Activated naive CD4-positive, alpha-beta T cell treated with anti-CD3 and anti-CD28 coated beads, Interleukin-2, amount 50 U/mL, for 16 hours (primary cell): ENCODE results near the gene CDIP1.
"Not testable (repeated sequence)": the region's sequence is repeated elsewhere in the genome, so short reads cannot be mapped to it uniquely, and the experiment has no call there.

Experiments
- DNase-seq: peaks from one replicate; pipeline ENCODE4 v3.0.0-alpha.2; 2020

CDIP1 gene

GRCh38 chr16:4538350-4539235 lies at the start of gene CDIP1:
Gene CDIP1, minus strand, starts transcription at chr16:4538773. Its CDS starts 24,643 bp downstream, at chr16:4514130.
- peak; percentile 95 for DNase-seq

- no peak for DNase-seq
Measured at GRCh38 chr16:4586291-4586690, 47.7 kb upstream of the CDIP1 start.

- no peak for DNase-seq
Measured at GRCh38 chr16:4583906-4584305, 45.3 kb upstream of the CDIP1 start.

GRCh38 chr16:4580250-4580649 lies 41.7 kb upstream of the CDIP1 start:
- no peak for DNase-seq

GRCh38 chr16:4578961-4579530 lies 40.5 kb upstream of the CDIP1 start:
- DNase-seq, result no peak

GRCh38 chr16:4576008-4576407 lies 37.4 kb upstream of the CDIP1 start:
- no peak for DNase-seq

- DNase-seq, result no peak
Measured at GRCh38 chr16:4574919-4575705, 36.5 kb upstream of the CDIP1 start.

- not testable (repeated sequence) for DNase-seq
Measured at GRCh38 chr16:4573926-4574325, 35.4 kb upstream of the CDIP1 start.

GRCh38 chr16:4572715-4573114 lies 34.1 kb upstream of the CDIP1 start:
- DNase-seq, result no peak

GRCh38 chr16:4570688-4571321 lies 32.2 kb upstream of the CDIP1 start:
- no peak for DNase-seq

GRCh38 chr16:4570086-4570485 lies 31.5 kb upstream of the CDIP1 start:
- DNase-seq, result no peak

GRCh38 chr16:4566144-4566543 lies 27.6 kb upstream of the CDIP1 start:
- DNase-seq, result no peak

- DNase-seq, result no peak
Measured at GRCh38 chr16:4564661-4565267, 26.2 kb upstream of the CDIP1 start.

- no peak for DNase-seq
Measured at GRCh38 chr16:4561596-4561995, 23.0 kb upstream of the CDIP1 start.

GRCh38 chr16:4557973-4558372 lies 19.4 kb upstream of the CDIP1 start:
- no peak for DNase-seq

GRCh38 chr16:4556580-4556979 lies 18.0 kb upstream of the CDIP1 start:
- DNase-seq, result no peak

- no peak for DNase-seq
Measured at GRCh38 chr16:4556112-4556511, 17.5 kb upstream of the CDIP1 start, which contains the start of gene C16orf96. Gene C16orf96, plus strand, starts transcription at chr16:4556340. Its CDS starts 150 bp downstream, at chr16:4556490.

GRCh38 chr16:4552541-4552940 lies 14.0 kb upstream of the CDIP1 start:
- DNase-seq, result no peak

GRCh38 chr16:4550591-4550990 lies 12.0 kb upstream of the CDIP1 start:
- DNase-seq, result no peak

- no peak for DNase-seq
Measured at GRCh38 chr16:4548124-4548523, 9.6 kb upstream of the CDIP1 start.

- no peak for DNase-seq
Measured at GRCh38 chr16:4544473-4544872, 5.9 kb upstream of the CDIP1 start.

- DNase-seq, result no peak
Measured at GRCh38 chr16:4539716-4540284, 1.2 kb upstream of the CDIP1 start.
